ENCODE measurements around the gene BST1. TPM values are rescaled to one million over a fixed set of nuclear protein-coding genes. Genes with fewer than 3 reads are reported as not detected.

The BST1 gene
- total RNA-seq, 1 experiment from 2014 or later = not detected

DNA sequence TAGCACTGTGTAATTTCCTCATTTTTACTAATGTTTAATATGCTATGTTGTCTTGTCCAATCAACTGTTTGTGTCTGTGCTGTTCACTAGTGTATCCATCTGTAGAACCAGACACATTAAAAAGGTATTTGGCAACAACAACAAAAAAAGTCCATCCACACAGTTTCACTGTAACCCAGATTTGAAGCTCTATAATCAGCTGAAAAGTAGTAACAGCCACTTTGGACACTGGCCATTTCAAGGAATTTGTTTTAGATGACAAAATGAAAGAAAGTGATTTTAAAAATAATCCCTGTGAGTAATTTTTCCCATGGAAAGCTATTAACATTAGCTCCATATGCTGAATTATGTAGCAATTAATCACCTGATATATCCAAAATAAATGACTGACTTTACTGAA lies 45.5 kb upstream of the BST1 start:
- H4K91ac ChIP-seq (ENCODE audit: insufficient read length, low read depth, low read length) = no peak overlapping the region
- no peak overlapping the region for H3K27ac Mint-ChIP-seq
- peaks cover 10% of the 10 kb centered on the region for H3K23me2 ChIP-seq (ENCODE audit: insufficient read length, low read depth, low read length, poor library complexity, severe bottlenecking)

More for the DNA sequence above, 45.5 kb upstream of the BST1 start:
- Histone ChIP-seq H3K79me2 (ENCODE audit: insufficient read depth, low read length) (peaks cover 3% of the 10 kb centered on the region; the same call in 1 of the 2 replicates), H3K4me2 (ENCODE audit: insufficient read depth, insufficient read length, low read length) (no peak overlapping the region), H3K56ac (ENCODE audit: insufficient read length, low read depth, low read length) (no peak overlapping the region), H3T11ph (ENCODE audit: low read length) (no peak overlapping the region), H3K79me1 (ENCODE audit: insufficient read depth, low read depth, low read length, poor library complexity, severe bottlenecking) (no peaks in the 10 kb centered on the region), H2BK15ac (ENCODE audit: low read depth, low read length) (no peak overlapping the region), H2BK5ac (ENCODE audit: insufficient read length, low read length) (no peak overlapping the region), H4K8ac (replicated peaks; ENCODE audit: insufficient read length, low read depth, low read length) (no peak overlapping the region), H4K5ac (ENCODE audit: insufficient read length, low read depth, low read length) (no peak overlapping the region), H2AK5ac (ENCODE audit: insufficient read length, low read length) (no peak overlapping the region), H2BK12ac (ENCODE audit: insufficient read length, low read depth, low read length) (no peak overlapping the region), H3K18ac (ENCODE audit: insufficient read length, low read depth, low read length) (no peak overlapping the region), H4K20me1 (ENCODE audit: control insufficient read depth, insufficient read depth, insufficient read length) (no peaks in the 10 kb centered on the region), H3K9ac (ENCODE audit: extremely low read depth, insufficient read length, low read length) (no peak overlapping the region), H3K9me3 (ENCODE audit: control insufficient read depth, low read depth, low read length) (no peaks in the 10 kb centered on the region), H2BK120ac (ENCODE audit: low read depth, low read length, poor library complexity, severe bottlenecking) (no peak overlapping the region), H3K4ac (ENCODE audit: low read depth, low read length) (no peak overlapping the region), H3K27me3 (ENCODE audit: insufficient read depth, low read length) (no peaks in the 10 kb centered on the region), H3K14ac (ENCODE audit: insufficient read depth, low read length) (no peak overlapping the region), H2BK20ac (ENCODE audit: low read depth, low read length, poor library complexity, severe bottlenecking) (no peak overlapping the region), H3K4me1 (ENCODE audit: insufficient read depth, low read length) (peaks cover 2% of the 10 kb centered on the region; the same call in 1 of the 2 replicates), H3K27ac (ENCODE audit: insufficient read length, low read depth, low read length) (no peak overlapping the region), H2AFZ (ENCODE audit: low read length) (no peak overlapping the region), H3K23ac (ENCODE audit: insufficient read length, low read depth, low read length) (no peak overlapping the region)
- H3K4me3 Mint-ChIP-seq = no peak overlapping the region
- DNase-seq = no peak
- no peaks in the 10 kb centered on the region for H3K9me3 Mint-ChIP-seq
- H3K27me3 Mint-ChIP-seq (ENCODE audit: low read depth) = no peaks in the 10 kb centered on the region; the same call in 1 of the 2 replicates
- peaks cover 21 to 29% of the 10 kb centered on the region in 2 experiments for H3K4me1 Mint-ChIP-seq
- TF ChIP-seq, protein P1, sequence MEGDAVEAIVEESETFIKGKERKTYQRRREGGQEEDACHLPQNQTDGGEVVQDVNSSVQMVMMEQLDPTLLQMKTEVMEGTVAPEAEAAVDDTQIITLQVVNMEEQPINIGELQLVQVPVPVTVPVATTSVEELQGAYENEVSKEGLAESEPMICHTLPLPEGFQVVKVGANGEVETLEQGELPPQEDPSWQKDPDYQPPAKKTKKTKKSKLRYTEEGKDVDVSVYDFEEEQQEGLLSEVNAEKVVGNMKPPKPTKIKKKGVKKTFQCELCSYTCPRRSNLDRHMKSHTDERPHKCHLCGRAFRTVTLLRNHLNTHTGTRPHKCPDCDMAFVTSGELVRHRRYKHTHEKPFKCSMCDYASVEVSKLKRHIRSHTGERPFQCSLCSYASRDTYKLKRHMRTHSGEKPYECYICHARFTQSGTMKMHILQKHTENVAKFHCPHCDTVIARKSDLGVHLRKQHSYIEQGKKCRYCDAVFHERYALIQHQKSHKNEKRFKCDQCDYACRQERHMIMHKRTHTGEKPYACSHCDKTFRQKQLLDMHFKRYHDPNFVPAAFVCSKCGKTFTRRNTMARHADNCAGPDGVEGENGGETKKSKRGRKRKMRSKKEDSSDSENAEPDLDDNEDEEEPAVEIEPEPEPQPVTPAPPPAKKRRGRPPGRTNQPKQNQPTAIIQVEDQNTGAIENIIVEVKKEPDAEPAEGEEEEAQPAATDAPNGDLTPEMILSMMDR (conservative IDR thresholded peaks at IDR 0.05) = no peak
- H3K36me3 Mint-ChIP-seq (ENCODE audit: insufficient read depth in 1 of 3, low read depth in 3 of 3) = peaks cover 0 to 4% (median 3%) of the 10 kb centered on the region in 3 experiments; a peak in 4 of 7 replicates
